ENCODE measurements around the gene ARHGEF19. TPM values are rescaled to one million over a fixed set of nuclear protein-coding genes. Genes with fewer than 3 reads are reported as not detected.

The ARHGEF19 gene
- polyA plus RNA-seq, 3 donors, result 16.7 to 22.2 (median 21.1) TPM

GRCh38 chr1:16191309-16191708, 21.1 kb downstream of the ARHGEF19 start:
- no peak for DNase-seq (ENCODE audit: extremely low read depth in 1 of 11, low read depth in 9 of 11, low spot score in 4 of 11)

- no peak for DNase-seq (ENCODE audit: extremely low read depth in 1 of 11, low read depth in 9 of 11, low spot score in 4 of 11)
Measured at GRCh38 chr1:16189921-16190621, 22.4 kb downstream of the ARHGEF19 start.

GRCh38 chr1:16189003-16189402, 23.4 kb downstream of the ARHGEF19 start:
- no peak for DNase-seq (ENCODE audit: extremely low read depth in 1 of 11, low read depth in 9 of 11, low spot score in 4 of 11)

- peak in 3 of 11 donors; percentile 54 to 67 (median 57) for DNase-seq (ENCODE audit: extremely low read depth in 1 of 11, low read depth in 9 of 11, low spot score in 4 of 11)
Measured at GRCh38 chr1:16187748-16188401, 24.6 kb downstream of the ARHGEF19 start.

GRCh38 chr1:16186655-16187235, 25.7 kb downstream of the ARHGEF19 start:
- DNase-seq (ENCODE audit: extremely low read depth in 1 of 11, low read depth in 9 of 11, low spot score in 4 of 11), result no peak

GRCh38 chr1:16184557-16185303, 27.7 kb downstream of the ARHGEF19 start:
- no peak for DNase-seq (ENCODE audit: extremely low read depth in 1 of 11, low read depth in 9 of 11, low spot score in 4 of 11)

- no peak for DNase-seq (ENCODE audit: extremely low read depth in 1 of 11, low read depth in 9 of 11, low spot score in 4 of 11)
Measured at GRCh38 chr1:16183765-16184556, 28.5 kb downstream of the ARHGEF19 start.

- DNase-seq (ENCODE audit: extremely low read depth in 1 of 11, low read depth in 9 of 11, low spot score in 4 of 11), result no peak
Measured at GRCh38 chr1:16183179-16183578, 29.3 kb downstream of the ARHGEF19 start.

- DNase-seq (ENCODE audit: extremely low read depth in 1 of 11, low read depth in 9 of 11, low spot score in 4 of 11), result peak in 4 of 11 donors; percentile 75 to 83 (median 80)
Measured at GRCh38 chr1:16181887-16182719, 30.3 kb downstream of the ARHGEF19 start.

GRCh38 chr1:16180291-16180824, 32.1 kb downstream of the ARHGEF19 start:
- DNase-seq (ENCODE audit: extremely low read depth in 1 of 11, low read depth in 9 of 11, low spot score in 4 of 11), result no peak

GRCh38 chr1:16178596-16179497, 33.6 kb downstream of the ARHGEF19 start:
- no peak for DNase-seq (ENCODE audit: extremely low read depth in 1 of 11, low read depth in 9 of 11, low spot score in 4 of 11)

GRCh38 chr1:16177306-16177705, 35.1 kb downstream of the ARHGEF19 start:
- DNase-seq (ENCODE audit: extremely low read depth in 1 of 11, low read depth in 9 of 11, low spot score in 4 of 11), result no peak

GRCh38 chr1:16176653-16177052, 35.8 kb downstream of the ARHGEF19 start:
- no peak for DNase-seq (ENCODE audit: extremely low read depth in 1 of 11, low read depth in 9 of 11, low spot score in 4 of 11)

GRCh38 chr1:16175610-16176553, 36.6 kb downstream of the ARHGEF19 start:
- DNase-seq (ENCODE audit: extremely low read depth in 1 of 11, low read depth in 9 of 11, low spot score in 4 of 11), result peak in 3 of 11 donors; percentile 81 to 86 (median 84)

GRCh38 chr1:16174886-16175598, 37.4 kb downstream of the ARHGEF19 start:
- no peak for DNase-seq (ENCODE audit: extremely low read depth in 1 of 11, low read depth in 9 of 11, low spot score in 4 of 11)
